GM18858 (cell line): ENCODE measurements around the gene OR8D1.

Source experiments
- ATAC-seq: cut with Tn5 transposase; IDR thresholded peaks from one replicate; pipeline ENCODE4 v1.9.1; 2021; ENCODE audit not compliant: unreplicated experiment

OR8D1 gene

DNA sequence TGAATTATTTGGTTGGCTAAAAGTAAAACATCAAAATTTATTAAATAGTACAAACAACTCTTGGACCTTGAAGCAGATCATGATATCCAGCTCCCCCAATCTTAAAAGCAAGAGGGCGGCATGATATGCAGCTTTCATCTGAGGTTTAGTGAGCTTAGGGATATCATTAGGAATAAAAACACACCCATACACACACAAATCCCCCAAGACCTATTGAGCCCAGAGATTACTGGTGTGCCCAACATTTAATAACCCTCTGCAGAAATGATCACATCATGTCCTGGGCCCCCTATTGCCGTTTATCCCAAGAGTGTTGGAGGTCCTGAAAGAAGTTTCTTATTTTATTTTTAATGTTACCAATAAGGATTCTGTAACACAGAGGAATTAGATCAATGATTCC is at the start of gene OR8D1:
OR8D1 (minus strand) TSS at position 101 of the 400 bp plus-strand sequence. CDS start 3,183 bp downstream, outside the sequence.
- ATAC-seq = no peak

DNA sequence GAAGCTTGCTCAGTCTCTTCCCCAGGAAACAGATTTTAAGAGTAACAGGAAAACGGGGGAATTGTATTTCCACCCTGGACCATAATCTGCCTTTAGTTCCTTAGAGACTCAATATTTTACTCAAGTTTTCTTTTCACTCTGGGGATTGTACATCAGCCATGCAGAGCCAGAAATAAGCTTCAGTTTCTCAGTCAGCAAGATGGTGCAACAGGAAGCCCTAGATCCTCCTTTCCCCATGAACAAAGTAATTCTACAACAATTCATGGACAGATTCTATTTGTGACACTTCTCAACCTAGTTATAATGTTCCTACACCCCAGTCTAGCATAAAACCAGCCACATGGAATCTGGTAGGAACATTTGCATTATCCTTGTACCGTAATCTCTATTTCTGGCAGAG is 45.8 kb upstream of the OR8D1 start:
- ATAC-seq = no peak

DNA sequence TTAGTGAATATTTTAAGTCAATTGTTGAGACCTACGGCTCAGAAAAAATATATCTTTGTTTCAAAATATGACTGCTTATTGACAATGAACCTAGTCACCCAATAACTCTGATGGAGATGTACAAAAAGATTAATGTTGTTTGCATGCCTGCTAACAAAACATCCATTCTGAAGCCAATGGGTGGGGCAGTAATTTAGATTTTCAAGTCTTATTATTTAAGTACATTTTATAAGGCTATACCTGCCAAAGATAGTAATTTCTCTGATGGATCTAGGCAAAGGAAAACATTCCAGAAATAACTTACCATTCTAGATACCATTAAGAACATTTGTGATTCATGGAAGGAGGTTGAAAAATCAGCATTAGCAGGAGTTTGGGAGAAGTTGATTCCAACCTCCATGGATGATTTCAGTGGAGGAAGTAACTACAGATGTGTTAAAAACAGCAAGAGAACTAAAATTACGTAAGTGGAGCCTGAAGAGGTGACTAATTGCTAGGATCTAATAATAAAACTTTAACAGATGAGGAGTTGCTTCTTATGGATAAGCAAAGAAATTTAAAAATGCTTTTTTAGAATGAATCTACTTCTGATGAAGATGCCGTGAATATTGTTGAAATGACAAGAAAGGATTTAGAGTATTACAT is 32.7 kb upstream of the OR8D1 start:
- ATAC-seq = no peak

DNA sequence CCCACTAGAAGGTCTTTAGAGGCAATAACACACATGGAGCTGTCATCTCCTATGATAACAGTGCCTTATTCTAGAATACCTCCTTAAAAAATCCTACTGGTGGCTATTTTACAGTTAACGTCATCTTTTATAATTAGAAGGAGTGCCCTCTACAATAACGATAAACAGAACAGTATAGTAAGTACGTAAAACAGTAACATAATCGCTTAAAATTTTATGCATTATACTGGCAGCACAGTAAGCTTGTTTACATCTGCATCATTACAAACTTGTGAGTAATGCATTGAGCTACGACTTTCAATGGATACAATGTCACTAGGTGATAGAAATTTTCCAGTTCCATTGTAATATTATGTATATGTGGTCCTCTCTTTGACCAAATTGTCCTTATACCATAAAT is 30.6 kb upstream of the OR8D1 start:
- no peak for ATAC-seq

DNA sequence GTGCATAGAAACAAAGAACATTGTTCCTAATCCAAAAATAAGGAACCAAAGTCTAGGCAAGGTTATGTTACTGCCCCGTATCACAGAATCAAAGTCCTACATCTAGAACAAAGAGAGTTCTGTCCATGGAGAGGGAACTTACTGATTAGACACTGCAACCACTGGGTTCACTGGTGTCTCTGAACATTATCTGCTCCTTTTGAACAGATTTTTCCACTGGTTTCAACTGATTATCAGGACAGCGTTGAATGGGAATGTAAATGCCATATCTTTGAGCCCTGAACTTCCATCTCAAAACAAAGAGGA is 26.3 kb upstream of the OR8D1 start:
- ATAC-seq = no peak

DNA sequence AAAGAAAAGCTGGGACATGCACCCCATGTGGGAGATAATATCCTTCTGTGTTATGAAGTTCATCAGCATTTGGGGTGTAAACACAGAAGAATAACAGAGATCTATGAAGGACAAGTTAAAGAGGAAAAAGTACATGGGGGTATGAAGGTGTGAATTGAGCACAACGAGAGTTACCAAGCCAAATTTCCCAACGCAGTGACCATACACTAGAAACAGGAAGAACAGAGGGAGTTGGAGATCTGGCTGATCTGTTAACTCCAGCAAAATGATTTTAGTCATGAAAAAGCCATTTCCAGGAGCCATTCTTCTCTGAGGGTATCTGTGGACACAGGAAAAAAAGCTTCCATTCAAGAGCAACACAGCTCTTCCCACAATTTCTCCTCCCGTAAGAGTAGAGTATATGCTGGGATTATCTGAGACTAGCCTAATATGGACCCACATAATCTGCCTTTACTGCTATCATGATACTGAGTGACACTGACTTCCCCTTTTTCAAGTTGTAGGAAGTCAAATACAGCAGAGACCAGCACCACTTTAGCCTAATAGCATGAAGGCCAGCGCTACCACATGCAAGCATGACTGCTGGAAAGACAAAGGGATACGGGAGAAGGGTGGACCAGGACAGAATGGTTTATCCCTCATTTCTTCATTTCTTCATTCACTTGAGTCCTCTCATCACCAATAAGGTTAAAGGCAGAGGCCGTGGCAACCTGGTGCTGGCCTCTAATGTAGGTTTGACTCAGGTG is 25.8 kb upstream of the OR8D1 start:
- ATAC-seq = no peak

DNA sequence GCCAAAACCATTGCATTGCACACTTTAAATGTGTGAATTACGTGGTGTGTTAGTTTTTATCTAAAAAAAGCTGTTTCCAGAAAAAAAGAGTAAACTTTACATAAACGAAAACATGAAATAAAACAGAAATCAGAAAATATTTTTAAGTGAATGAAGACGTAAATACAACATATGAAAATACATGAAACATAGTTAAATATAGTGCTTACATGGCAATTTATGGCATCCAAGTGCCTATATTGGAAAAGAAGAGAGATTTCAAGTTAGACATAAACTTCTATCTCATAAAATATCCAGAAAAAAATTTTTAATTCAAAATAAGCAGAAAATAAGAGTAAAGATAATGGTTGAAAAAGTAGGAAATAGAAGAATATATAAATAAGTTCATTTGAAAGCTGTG is 18.1 kb upstream of the OR8D1 start:
- no peak for ATAC-seq

DNA sequence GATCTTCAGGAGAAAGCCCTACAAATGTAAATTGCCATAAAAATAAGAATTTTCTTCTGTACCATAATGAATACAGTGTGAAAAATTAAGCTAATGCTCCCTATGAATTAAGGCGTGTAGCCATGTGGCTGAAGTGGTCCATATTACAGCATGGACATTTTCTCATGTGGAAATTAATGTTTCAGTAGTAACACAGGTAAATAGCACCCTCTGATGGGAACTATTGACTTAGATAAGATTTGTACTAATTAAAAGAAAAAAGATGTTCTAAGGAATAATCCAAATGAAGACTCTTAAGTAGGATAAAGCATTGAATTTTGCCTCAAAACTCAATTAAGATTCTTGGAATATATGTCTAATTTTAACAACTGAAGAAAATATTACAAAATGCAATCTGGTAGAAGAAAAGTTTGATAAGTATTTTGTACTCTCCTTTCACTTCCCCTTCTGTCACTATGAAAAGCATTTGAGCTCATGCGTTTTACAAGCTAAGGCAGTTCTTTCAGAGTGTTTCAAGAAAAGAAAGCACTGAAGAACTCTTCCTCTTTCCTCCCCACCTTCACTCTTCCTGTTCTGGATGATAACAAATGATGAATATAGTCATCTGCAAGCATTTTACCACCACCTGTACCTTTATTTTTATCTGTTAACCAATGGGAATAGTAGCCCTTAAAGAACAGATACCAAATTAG is 16.2 kb upstream of the OR8D1 start:
- peak; percentile 96 for ATAC-seq

DNA sequence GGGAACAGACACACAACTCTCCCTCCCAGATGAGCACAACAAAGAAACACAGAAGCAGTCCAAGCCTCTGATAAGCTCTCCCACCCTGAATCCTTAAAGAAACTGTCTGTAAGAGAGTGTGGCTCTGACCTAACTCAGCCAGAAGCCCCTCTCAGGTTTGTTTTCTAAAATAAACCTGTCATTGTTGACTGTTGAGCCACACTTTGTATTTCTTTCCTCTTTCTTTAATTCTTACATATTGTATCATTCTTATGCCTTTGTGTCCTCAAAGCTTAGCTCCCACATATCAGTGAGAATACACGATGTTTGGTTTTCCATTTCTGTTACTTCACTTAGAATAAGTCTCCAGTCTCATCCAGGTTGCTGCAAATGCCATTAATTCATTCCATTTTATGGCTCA is 14.0 kb upstream of the OR8D1 start:
- no peak for ATAC-seq

DNA sequence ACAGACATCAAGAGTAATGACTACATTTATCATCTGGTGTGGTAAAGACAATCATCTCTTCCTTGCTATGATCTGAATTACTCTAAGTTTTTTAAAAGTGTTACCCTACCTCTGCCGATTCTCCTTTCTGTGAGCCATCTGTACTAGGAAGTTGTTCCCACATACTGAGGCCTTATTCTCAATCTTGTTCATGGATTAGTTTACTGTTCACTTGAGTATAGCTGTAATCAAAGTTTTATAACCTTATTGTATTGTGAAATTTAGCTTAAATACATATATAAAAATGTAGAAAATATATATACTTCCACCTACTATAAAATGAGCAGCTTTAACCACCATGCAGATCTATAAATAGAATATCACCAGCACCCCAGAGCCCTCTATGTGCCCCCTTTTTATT is 8.6 kb upstream of the OR8D1 start:
- no peak for ATAC-seq

DNA sequence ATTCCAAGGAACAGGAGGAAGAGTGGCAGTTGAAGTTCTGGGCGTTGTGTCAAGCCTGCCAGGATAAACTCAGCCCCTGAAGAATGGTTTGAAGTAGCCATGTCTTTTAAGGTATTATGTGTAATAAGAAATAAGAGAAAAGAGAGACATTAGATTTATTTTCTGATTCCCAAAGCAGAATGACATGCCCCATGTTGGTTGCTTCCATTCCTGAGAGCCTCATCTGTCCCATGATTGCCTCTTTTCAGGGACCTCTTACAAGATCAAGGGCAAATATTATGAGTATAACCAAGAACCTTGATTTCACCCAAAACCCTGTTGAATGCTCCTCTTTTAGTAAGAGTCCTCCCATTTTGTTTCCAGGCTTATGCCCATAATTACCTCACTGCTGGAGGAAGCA is 6.3 kb upstream of the OR8D1 start, which contains the start of gene OR8D2:
OR8D2 (minus strand) TSS at position 101 of the 400 bp plus-strand sequence; CDS start at position 101, 0 bp downstream.
- no peak for ATAC-seq

DNA sequence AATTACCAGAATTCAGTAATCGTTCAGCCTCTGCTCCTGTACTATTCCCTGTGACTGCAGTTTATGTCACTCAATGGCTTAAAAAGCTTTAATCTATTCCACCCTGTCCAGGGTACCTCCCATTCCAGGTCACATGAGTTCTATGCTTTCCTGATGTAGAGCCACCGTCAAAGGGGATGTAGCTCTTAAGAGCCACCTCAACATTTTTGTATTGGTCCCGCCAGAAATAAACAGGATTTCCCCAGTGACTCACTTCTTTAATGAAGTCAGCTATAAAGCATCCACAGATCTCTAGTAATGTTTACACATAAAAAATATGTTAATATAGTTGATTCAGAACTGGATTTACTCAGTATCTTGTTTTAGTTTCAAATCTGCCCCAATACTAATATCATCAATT is 1.3 kb upstream of the OR8D1 start:
- no peak for ATAC-seq

DNA sequence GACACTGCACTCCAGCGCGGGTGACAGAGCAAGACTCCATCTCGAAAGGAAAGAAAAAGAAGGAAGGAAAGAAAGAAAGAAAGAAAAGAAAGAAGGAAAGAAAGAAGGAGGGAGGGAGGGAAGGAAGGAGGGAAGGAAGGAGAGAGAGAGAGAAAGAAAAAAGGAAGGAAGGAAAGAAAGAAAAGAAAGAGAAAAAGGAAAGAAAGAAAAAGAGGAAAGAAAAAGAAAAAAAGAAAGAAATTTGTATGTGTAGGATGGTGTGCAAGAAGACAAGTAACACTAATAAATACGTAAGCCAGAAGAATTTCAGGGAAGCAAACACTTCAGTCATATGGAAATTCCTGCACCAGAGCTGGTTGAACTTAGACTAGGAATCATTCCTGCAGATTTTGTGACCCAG is 618 bp downstream of the OR8D1 start:
- no peak for ATAC-seq

DNA sequence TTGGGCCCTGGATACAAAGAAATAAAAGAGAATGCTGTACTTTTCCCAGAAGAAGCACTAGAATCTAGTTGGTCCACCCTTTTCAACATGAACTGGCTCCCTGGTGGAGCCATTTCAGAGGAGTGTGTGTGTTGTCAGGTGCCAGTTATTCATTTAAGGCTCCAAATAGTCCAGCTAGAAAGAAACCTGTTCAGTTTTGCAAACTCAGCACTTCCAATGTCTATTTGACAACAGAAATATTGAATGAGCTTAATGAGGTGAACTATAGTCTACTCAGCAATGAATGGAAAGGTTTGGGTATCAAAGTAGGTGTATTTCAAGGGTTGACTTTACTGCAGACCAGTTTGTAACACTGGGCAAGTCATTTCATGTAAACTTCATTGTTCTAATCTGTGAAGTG is 2.1 kb downstream of the OR8D1 start:
- ATAC-seq = no peak

DNA sequence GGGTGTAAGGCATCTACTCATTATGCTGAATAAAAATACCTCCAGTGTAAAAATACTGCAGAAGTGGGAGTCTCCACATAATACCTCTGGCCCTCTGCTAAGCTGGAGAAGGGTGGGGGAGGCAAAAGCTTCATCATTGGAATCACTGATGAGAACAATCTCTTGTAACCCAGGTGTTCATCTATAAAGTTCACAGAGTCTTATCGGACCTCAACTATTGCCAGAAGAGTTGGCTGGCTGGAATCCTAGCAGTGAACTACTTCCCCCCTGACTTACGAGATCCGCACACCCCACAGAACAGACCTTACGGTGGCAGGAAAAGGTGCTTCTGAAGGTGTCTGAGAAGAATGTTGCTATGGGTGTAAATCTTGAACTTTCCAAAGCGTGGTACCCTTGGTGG is 2.5 kb downstream of the OR8D1 start:
- no peak for ATAC-seq

DNA sequence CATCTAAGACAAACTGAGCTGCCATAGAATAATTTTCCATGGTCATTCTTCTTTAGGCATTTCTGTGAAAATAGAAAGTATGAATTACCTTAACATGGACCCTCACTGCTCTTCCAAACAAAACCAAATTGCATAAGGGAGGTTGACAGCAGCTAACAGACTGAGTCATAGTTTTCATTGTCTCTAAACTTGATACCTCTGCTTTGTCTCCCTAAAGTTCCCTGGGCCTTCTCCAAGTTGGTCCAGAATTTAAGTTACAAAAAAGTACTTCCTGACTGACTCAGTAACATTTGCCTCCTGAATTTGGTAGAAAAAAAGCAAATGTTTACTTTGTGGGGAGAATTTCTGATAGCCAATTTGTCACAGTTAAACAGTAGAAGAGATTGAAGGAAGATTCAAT is 3.0 kb downstream of the OR8D1 start:
- no peak for ATAC-seq

DNA sequence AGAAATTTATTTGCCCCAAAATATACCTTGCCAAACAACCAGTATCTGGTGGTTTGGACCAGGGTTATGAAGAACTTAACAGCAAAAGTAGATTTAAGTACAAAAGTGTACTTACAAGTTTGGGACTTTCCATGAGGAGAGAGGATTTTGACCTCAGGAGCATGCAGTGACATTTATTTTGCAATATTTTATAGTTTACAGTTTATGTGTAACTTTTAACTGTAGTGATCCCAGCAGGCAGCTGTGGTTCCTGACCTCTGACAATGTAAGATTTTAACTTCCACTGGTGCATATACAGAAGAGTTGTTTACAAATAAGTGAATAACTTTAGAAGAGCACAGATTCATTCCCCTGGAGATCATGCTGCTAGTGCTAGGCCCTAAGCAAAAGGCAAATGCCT is 6.7 kb downstream of the OR8D1 start:
- no peak for ATAC-seq

DNA sequence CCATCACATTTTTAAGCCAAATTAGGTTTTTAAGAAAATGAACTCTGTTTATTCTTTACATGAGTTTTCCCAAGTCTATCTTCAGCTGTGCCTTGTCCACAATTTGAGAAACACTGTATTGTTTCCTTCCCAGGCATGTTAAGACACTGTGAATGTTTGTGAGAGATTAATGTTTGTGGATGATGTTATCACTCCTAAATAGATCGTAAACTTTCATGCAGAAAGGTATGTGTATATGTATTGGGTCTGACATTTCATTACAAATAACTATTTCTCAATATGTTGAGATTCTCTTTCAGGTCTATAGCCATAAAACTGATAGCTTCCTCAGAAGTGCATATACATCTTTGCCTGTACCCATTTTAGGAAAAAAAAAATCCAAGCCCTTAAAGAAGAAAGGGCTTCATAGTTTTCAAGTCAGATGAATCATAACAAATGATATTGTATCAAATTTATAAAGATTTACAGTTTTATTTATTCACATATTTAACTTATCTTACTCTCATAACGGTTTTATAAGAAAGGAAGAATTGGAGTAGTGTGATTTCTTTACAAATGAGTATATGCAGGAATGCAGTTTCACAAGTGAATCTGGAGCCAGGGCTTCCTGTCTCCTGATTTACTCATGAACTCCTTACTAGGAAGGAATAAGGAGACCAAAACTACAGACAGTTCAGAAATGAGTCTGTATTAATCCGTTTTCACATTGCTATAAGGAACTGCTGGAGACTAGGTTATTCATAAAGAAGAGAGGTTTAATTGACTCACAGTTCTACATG is 11.2 kb downstream of the OR8D1 start:
- ATAC-seq = no peak

DNA sequence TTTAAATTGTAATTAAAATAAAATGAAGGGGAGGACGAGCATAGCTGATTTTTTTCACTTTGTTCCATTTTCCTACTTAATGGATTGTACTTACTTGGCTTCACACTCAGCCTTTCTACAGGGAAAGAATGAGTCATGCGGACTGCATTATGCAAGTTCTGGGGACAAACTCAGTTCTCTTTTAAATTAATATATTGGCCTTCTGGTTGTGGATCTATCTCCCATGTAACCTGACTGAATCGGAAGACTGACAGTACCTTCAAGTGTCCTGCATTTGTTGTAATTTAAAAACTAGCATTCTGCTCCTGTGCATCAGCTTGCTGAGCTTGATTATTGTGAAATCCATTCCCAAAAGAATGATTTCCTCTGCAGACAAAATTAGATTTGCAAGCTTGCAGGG is 12.2 kb downstream of the OR8D1 start:
- ATAC-seq = no peak

DNA sequence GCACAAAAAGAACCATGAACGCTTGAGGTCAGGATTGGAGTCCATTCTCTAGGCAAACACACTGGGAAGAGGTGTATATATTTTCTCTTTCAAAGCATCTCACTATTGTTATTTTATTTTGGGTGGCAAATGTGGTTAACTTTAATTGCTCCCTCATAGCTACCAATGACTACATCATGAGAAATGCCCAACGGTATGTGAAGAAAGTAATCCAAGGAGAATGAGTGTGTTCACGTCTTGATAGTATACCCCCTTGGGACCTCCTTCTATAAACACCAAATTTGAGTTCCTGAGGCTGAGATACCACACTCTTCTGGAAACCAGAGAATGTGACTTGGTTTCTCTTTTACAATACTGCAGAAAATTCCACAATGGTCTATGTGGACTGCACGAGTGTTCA is 15.8 kb downstream of the OR8D1 start:
- ATAC-seq = no peak

DNA sequence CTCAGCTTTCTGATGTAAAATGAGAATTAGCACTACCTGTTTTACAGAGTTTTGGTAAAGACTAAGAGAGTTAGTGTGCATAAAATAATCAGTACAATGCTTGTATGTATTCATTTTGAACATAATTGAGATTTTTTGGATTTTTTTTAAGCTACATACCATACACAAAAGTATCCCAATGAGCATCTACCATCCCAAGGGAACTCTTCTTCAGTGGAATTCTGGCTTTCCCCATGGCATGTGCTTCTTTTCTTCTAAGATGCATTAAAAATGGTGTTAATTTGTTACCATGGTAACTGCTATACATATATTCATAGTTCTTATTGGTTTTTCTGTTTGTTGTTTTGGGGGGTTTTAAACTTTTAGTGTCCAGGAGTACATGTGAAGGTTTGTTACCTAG is 17.7 kb downstream of the OR8D1 start:
- ATAC-seq = no peak

DNA sequence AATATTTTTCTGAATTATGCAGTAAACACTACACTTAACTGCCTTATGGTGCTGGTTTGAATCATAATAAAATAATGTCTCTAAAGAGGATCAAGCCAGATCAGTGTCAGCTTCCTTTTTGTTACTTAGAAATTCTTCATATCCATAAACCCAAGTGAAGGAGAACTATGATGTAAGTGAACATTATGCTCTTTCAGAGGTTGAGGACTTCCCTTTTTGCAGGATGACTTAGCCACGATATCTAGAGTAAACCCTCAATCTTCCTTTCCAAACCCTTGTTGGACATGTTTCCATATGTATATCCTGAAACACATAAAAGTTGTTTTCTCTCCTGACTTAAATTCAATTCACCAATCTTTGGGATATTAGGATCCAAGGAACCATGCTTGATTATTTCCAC is 19.1 kb downstream of the OR8D1 start:
- ATAC-seq = no peak
